Endothelial cell of umbilical vein (primary cell): Measurements from ENCODE around the gene SLC25A41. TPM values are rescaled to one million over a fixed set of nuclear protein-coding genes. Genes with fewer than 3 reads are reported as not detected.

ENCODE experiments used
- Bru-seq: library from RNA; stranded (reverse); fragments of 400-500 nt; gene quantifications from one replicate; lab custom pipeline; 2021; lab: Mats Ljungman, UMichigan
- BruChase-seq, 2 experiments: library from RNA; stranded (reverse); fragments of 400-500 nt; gene quantifications; one replicate each; lab custom pipeline; 2021; lab: Mats Ljungman, UMichigan
- BruUV-seq: library from RNA; stranded (reverse); fragments of 400-500 nt; replicated peaks from 2 replicates; lab custom pipeline; 2021; lab: Mats Ljungman, UMichigan
- CTCF ChIA-PET: fragments of 300-600, 350-600 bp; sonication (Branson Sonifier 250); formaldehyde crosslinking; loops from one replicate; lab custom pipeline; 2021; ENCODE audit warnings: antibody characterized with exemption, inconsistent platforms; lab: Charles Lee
- POLR2A ChIA-PET: fragments of 300-600, 350-600 bp; sonication (Branson Sonifier 250); formaldehyde crosslinking; loops from one replicate; lab custom pipeline; 2021; ENCODE audit warnings: antibody characterized with exemption, inconsistent platforms; lab: Charles Lee
- DNase-seq: peaks from one replicate; pipeline ENCODE4 v3.0.0-alpha.2; 2011; ENCODE audit warnings: low read depth, low spot score
- FAIRE-seq: peaks from 2 replicates; lab custom pipeline; 2011; peaks lifted over from hg19 to GRCh38; lab: Jason Lieb, UNC
- H2AFZ ChIP-seq: 2 replicates; pipeline ENCODE4 v1.6.0; 2012; ENCODE audit warnings: low read depth, low read length, control low read depth, inconsistent platforms
- H3K27ac ChIP-seq: 2 replicates; pipeline ENCODE4 v1.5.1; 2011; ENCODE audit warnings: low read depth, mild to moderate bottlenecking, control low read depth, low read length, moderate library complexity; ENCODE audit not compliant: insufficient read depth
- H3K27me3 ChIP-seq, 2 experiments: 2 replicates each; pipeline versions ENCODE4 v1.6.0 to v1.6.1; 2011; ENCODE audit warnings: low read length in 2 of 2, mixed read lengths in 1 of 2; ENCODE audit not compliant: control insufficient read depth in 2 of 2, insufficient read depth in 2 of 2
- H3K36me3 ChIP-seq, 2 experiments: 2 replicates in 1 of 2; 3 replicates in 1 of 2; pipeline ENCODE4 v1.5.1; 2011; ENCODE audit warnings: low read length in 2 of 2, mild to moderate bottlenecking in 1 of 2, moderate library complexity in 1 of 2; ENCODE audit not compliant: control insufficient read depth in 2 of 2, insufficient read depth in 2 of 2; ENCODE audit errors: extremely low read depth in 1 of 2
- H3K4me1 ChIP-seq: 3 replicates; pipeline ENCODE4 v1.5.1; 2011; ENCODE audit warnings: mild to moderate bottlenecking, low read length; ENCODE audit not compliant: control insufficient read depth, insufficient read depth; ENCODE audit errors: extremely low read depth
- H3K4me2 ChIP-seq: 2 replicates; pipeline ENCODE4 v1.6.1; 2011; ENCODE audit warnings: low read length, control low read depth, mixed read lengths; ENCODE audit not compliant: insufficient read depth
- H3K4me3 ChIP-seq, 3 experiments: fragments of 200-600 bp in 1 of 3; sonication (generic), shearing (Covaris generic) in 1 of 3; replicated peaks in 1 of 3; 2 replicates each; pipeline ENCODE4 v1.5.1; 2011 to 2016; ENCODE audit warnings: control low read depth in 3 of 3, low read length in 3 of 3, mild to moderate bottlenecking in 2 of 3, inconsistent platforms in 1 of 3, low read depth in 1 of 3, moderate library complexity in 1 of 3; ENCODE audit not compliant: insufficient read depth in 1 of 3
- H3K79me2 ChIP-seq: 2 replicates; pipeline ENCODE4 v1.6.0; 2012; ENCODE audit warnings: low read length, inconsistent platforms; ENCODE audit not compliant: control insufficient read depth, insufficient read depth
- H3K9ac ChIP-seq: replicated peaks from 2 replicates; pipeline ENCODE3; 2011; ENCODE audit warnings: low read length, control low read depth; ENCODE audit not compliant: insufficient read depth; ENCODE audit errors: extremely low read depth
- H3K9me1 ChIP-seq: replicated peaks from 3 replicates; pipeline ENCODE4 v1.6.0; 2011; ENCODE audit warnings: mild to moderate bottlenecking, low read length; ENCODE audit not compliant: control insufficient read depth, insufficient read depth; ENCODE audit errors: extremely low read depth
- H3K9me3 ChIP-seq: replicated peaks from 2 replicates; pipeline ENCODE4 v1.5.1; 2012; ENCODE audit warnings: low read length, inconsistent platforms; ENCODE audit not compliant: control insufficient read depth, insufficient read depth
- H4K20me1 ChIP-seq: replicated peaks from 2 replicates; pipeline ENCODE3; 2011; ENCODE audit warnings: mild to moderate bottlenecking, low read length; ENCODE audit not compliant: control insufficient read depth, insufficient read depth; ENCODE audit errors: extremely low read depth
- EZH2 ChIP-seq: IDR thresholded peaks from 2 replicates; pipeline ENCODE4 v1.6.1; 2012; ENCODE audit warnings: borderline replicate concordance, low read depth, mild to moderate bottlenecking, moderate library complexity, low read length, inconsistent platforms; ENCODE audit not compliant: severe bottlenecking
- FOS ChIP-seq: IDR thresholded peaks from 2 replicates; pipeline ENCODE4 v1.6.1; 2011; ENCODE audit warnings: mild to moderate bottlenecking, low read length, moderate library complexity, borderline replicate concordance; ENCODE audit not compliant: insufficient read depth
- GATA2 ChIP-seq: IDR thresholded peaks from 2 replicates; pipeline ENCODE4 v1.7.0; 2011; ENCODE audit warnings: low read depth, mild to moderate bottlenecking, moderate library complexity, mixed read lengths, low read length; ENCODE audit not compliant: insufficient read length, insufficient read depth
- JUN ChIP-seq: IDR thresholded peaks from 2 replicates; pipeline ENCODE4 v1.6.1; 2011; ENCODE audit warnings: borderline replicate concordance, low read depth; ENCODE audit not compliant: insufficient read length, insufficient read depth
- MYC ChIP-seq: IDR thresholded peaks from one replicate; pipeline ENCODE4 v1.6.1; 2011; ENCODE audit warnings: mild to moderate bottlenecking, low read depth, low read length
- POLR2A ChIP-seq: IDR thresholded peaks from 2 replicates; pipeline ENCODE4 v1.6.1; 2012; ENCODE audit warnings: low read depth, mild to moderate bottlenecking, control low read depth, low read length
- POLR2AphosphoS5 ChIP-seq: IDR thresholded peaks from 2 replicates; pipeline ENCODE4 v1.6.1; 2012; ENCODE audit warnings: low read depth, mild to moderate bottlenecking, control low read depth, low read length, moderate library complexity; ENCODE audit not compliant: insufficient read depth
- dilution Hi-C: fragments of 300-500 bp; cut with MboI; formaldehyde crosslinking; loops from one replicate; pipeline ENCODE4 v1.15.0; 2019; ENCODE audit warnings: low sequenced_read_pairs; ENCODE audit not compliant: extremely low pct_ligation_motif_present
- intact Hi-C: fragments of 100-400 bp; cut with micrococcal nuclease; formaldehyde crosslinking; loops from one replicate; pipeline ENCODE4 v1.10.0; 2022
- long read RNA-seq: library from polyadenylated mRNA; stranded (forward); transcript quantifications from one replicate; pipeline ENCODE4 v2.0.0, GENCODE V29; 2021
- polyA minus RNA-seq, 3 experiments: library from RNA; depleted of rRNA, polyadenylated mRNA; stranded (reverse); fragments of >200 nt; gene quantifications; 1 replicate in 1 of 3; 2 replicates in 2 of 3; pipeline ENCODE4 v1.2.3, GENCODE V29; 2011
- polyA plus RNA-seq, 4 experiments: library from polyadenylated mRNA; depleted of rRNA in 3 of 4; stranded (reverse) in 3 of 4; unstranded in 1 of 4; fragments of >200 nt; gene quantifications; 2 replicates each; pipeline versions ENCODE4 v1.2.1 to v1.2.3, GENCODE V29; 2011 to 2012; ENCODE audit warnings: missing spikeins in 1 of 4
- total RNA-seq: library from RNA; stranded (reverse); gene quantifications from 2 replicates; pipeline ENCODE4 v1.2.3, GENCODE V29; 2021
- TF ChIP-seq, protein P1 (sequence below), 2 donors: IDR thresholded peaks; 1 replicate in 1 of 2; 2 replicates in 1 of 2; pipeline ENCODE4 v1.5.1; 2011; ENCODE audit warnings: low read length in 2 of 2, mild to moderate bottlenecking in 2 of 2, moderate library complexity in 2 of 2, control low read depth in 1 of 2, inconsistent platforms in 1 of 2, low read depth in 1 of 2; ENCODE audit not compliant: insufficient read depth in 1 of 2; ENCODE audit errors: extremely low read depth in 1 of 2
- TF ChIP-seq, protein P2 (sequence below): IDR thresholded peaks from 2 replicates; pipeline ENCODE4 v1.6.1; 2011; ENCODE audit not compliant: insufficient read depth, insufficient read length

Gene SLC25A41
- 0.39 TPM in 1 of 2 replicates, not detected in the other for total RNA-seq
- 0.06 and 0.21 TPM in 2 replicates for polyA plus RNA-seq
- polyA plus RNA-seq (2011; cell fraction: cytosol; rRNA removed) = 0.08 and 0.18 TPM in 2 replicates
- 0.25 and 0.28 TPM in 2 replicates for polyA plus RNA-seq (2011; cell fraction: nucleus; rRNA removed)
- polyA plus RNA-seq (2012) = not detected in 2 replicates
- polyA minus RNA-seq = not detected in 2 replicates
- polyA minus RNA-seq (2011; cell fraction: cytosol; rRNA and poly(A)+ RNA removed) = not detected
- not detected in 2 replicates for polyA minus RNA-seq (2011; cell fraction: nucleus; rRNA and poly(A)+ RNA removed)
- percentile 2 among the genes with signal in this experiment for Bru-seq, nascent RNA
- not detected for BruChase-seq, experiment 1, labeled RNA remaining after a 6-hour chase
- BruChase-seq, experiment 2, labeled RNA remaining after a 2-hour chase = not detected
- long read RNA-seq = 0 reads

DNA sequence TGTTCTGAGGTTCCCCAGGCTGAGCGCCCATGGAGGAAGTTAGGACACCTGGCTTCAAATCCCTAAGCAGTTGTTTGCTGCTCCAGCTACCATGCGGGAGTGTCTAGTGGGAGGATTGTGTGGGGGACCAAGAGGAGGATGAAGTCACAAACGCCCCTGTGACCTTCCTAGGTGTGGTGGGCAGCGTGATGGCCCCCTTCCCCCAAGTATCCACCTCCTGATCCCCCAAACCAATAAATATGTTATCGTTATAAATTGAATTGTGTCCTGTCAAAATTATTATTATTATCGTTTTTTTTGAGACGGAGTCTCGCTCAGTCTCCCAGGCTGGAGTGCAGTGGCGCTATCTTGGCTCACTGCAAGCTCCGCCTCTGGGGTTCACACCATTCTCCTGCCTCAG lies at the start of gene SLC25A41:
Gene SLC25A41 (minus strand): TSS at position 101 of the 400 bp plus-strand sequence. CDS start 70 bp downstream, at position 31.
- no peak within 1 kb of the TSS for H3K9ac ChIP-seq
- H2AFZ ChIP-seq = no peak within 1 kb of the TSS
- H3K4me2 ChIP-seq = no peak within 1 kb of the TSS
- intact Hi-C loops (no loop called here), dilution Hi-C loops (no loop called here)
- H3K27ac ChIP-seq = no peak within 1 kb of the TSS
- H3K27me3 ChIP-seq = no peaks in the 10 kb centered on the region
- no peak within 1 kb of the TSS for H3K4me3 ChIP-seq
- DNase-seq (no peak), FAIRE-seq (no peak)
- BruUV-seq = no TSS peak
- no peaks in the 10 kb centered on the region for H3K9me3 ChIP-seq
- H3K4me1 ChIP-seq = no peaks in the 10 kb centered on the region
- ChIA-PET POLR2A (no interaction called here), CTCF (no interaction called here)
- H3K36me3 ChIP-seq = no peaks in the 10 kb centered on the region
- no peaks in the 10 kb centered on the region for H3K79me2 ChIP-seq
- H3K9me1 ChIP-seq = no peaks in the 10 kb centered on the region
- H4K20me1 ChIP-seq = no peaks in the 10 kb centered on the region
- no peak for TF ChIP-seq POLR2AphosphoS5

DNA sequence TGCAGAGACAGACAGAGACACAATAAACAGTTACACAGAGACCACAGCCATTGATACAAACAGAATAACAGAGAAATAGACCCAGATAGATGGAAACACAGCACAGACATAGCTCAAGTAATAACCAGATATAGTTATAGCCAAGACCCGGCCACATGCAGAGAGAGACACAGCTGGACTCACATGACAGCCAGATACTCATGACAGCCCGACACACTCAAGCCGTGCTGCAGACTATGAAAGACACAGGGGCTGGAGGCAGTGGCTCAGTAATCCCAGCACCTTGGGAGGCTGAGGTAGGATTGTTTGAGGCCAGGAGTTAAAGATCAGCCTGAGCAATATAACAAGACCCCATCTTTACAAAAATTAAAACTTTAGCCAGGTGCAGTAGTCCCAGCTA lies 49.7 kb upstream of the SLC25A41 start:
- H3K4me3 ChIP-seq = no peak overlapping the region
- CTCF ChIA-PET = interaction anchor here (0.7 to 2.4 kb wide), 5 partner anchors 14 to 380 kb away, joined by 3 to 7 read pairs (median 3); no protein-coding TSS in a partner anchor
- intact Hi-C loops = loop anchor here (2.0 kb wide), 1 partner anchor 380 kb away; no protein-coding TSS in a partner anchor
- no peak overlapping the region for H3K4me2 ChIP-seq
- no peaks in the 10 kb centered on the region for H3K27me3 ChIP-seq
- H3K36me3 ChIP-seq = no peaks in the 10 kb centered on the region
- FAIRE-seq (no peak), DNase-seq (no peak)
- no peak overlapping the region for H3K27ac ChIP-seq
- no peaks in the 10 kb centered on the region for H3K79me2 ChIP-seq
- POLR2A ChIA-PET = no interaction called here
- BruUV-seq = no TSS peak
- H3K9me3 ChIP-seq = no peaks in the 10 kb centered on the region
- no peaks in the 10 kb centered on the region for H3K9me1 ChIP-seq
- no peaks in the 10 kb centered on the region for H4K20me1 ChIP-seq
- H3K9ac ChIP-seq = no peak overlapping the region
- TF ChIP-seq MYC (no peak), POLR2A (no peak), FOS (no peak), JUN (no peak), POLR2AphosphoS5 (no peak), EZH2 (no peak), GATA2 (no peak)
- TF ChIP-seq, protein P1, sequence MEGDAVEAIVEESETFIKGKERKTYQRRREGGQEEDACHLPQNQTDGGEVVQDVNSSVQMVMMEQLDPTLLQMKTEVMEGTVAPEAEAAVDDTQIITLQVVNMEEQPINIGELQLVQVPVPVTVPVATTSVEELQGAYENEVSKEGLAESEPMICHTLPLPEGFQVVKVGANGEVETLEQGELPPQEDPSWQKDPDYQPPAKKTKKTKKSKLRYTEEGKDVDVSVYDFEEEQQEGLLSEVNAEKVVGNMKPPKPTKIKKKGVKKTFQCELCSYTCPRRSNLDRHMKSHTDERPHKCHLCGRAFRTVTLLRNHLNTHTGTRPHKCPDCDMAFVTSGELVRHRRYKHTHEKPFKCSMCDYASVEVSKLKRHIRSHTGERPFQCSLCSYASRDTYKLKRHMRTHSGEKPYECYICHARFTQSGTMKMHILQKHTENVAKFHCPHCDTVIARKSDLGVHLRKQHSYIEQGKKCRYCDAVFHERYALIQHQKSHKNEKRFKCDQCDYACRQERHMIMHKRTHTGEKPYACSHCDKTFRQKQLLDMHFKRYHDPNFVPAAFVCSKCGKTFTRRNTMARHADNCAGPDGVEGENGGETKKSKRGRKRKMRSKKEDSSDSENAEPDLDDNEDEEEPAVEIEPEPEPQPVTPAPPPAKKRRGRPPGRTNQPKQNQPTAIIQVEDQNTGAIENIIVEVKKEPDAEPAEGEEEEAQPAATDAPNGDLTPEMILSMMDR (IDR thresholded peaks at IDR 0.05; ENCODE audit: extremely low read depth in 1 of 2, insufficient read depth in 1 of 2, low read depth in 1 of 2, low read length in 2 of 2) = no peak
- TF ChIP-seq, protein P2, sequence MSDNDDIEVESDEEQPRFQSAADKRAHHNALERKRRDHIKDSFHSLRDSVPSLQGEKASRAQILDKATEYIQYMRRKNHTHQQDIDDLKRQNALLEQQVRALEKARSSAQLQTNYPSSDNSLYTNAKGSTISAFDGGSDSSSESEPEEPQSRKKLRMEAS = no peak
- no peak overlapping the region for H2AFZ ChIP-seq
- no peaks in the 10 kb centered on the region for H3K4me1 ChIP-seq
- dilution Hi-C loops = no loop called here
